Lower leg skin (tissue), 4 donors: ENCODE results near the gene VWDE. TPM values are rescaled to one million over a fixed set of nuclear protein-coding genes. Genes with fewer than 3 reads are reported as not detected.

ENCODE experiments used
- DNase-seq, 2 donors: peaks; one replicate each; pipeline ENCODE4 v3.0.0-alpha.2; 2019; ENCODE audit warnings: low spot score in 2 of 2
- H3K4me3 ChIP-seq: fragments of 200-600 bp; sonication (generic); 2 replicates; pipeline ENCODE4 v1.5.1; 2017; ENCODE audit warnings: mild to moderate bottlenecking, low read depth; ENCODE audit not compliant: poor library complexity, severe bottlenecking
- POLR2A ChIP-seq, 2 donors: fragments of 450-650 bp; IDR thresholded peaks; one replicate each; pipeline ENCODE4 v1.6.1; 2016 to 2017; ENCODE audit warnings: antibody characterized with exemption in 2 of 2, mild to moderate bottlenecking in 1 of 2, moderate library complexity in 1 of 2
- WGBS, 2 donors: methylation state at CpG; one replicate each; pipeline ENCODE4 v1.1.5; 2018; 5-methylcytosine and 5-hydroxymethylcytosine counted together
- intact Hi-C: fragments of 100-400 bp; cut with DNase I; formaldehyde crosslinking; loops from one replicate; pipeline ENCODE4 v1.15.0; 2023; ENCODE audit warnings: low total_unique reads
- total RNA-seq, 4 donors: library from RNA; depleted of rRNA; stranded (reverse); fragments of >200 nt; gene quantifications; one replicate each; pipeline ENCODE4 v1.1.0, GENCODE V29; 2016
- TF ChIP-seq, protein P1 (sequence below), 3 donors: fragments of 450-650 bp; IDR thresholded peaks; one replicate each; pipeline ENCODE4 v1.5.1; 2016; ENCODE audit warnings: antibody characterized with exemption in 3 of 3, mild to moderate bottlenecking in 3 of 3, moderate library complexity in 2 of 3

VWDE gene
- total RNA-seq, 4 donors from 2014 or later, result 0.05 to 0.32 (median 0.19) TPM; not detected in 1

DNA sequence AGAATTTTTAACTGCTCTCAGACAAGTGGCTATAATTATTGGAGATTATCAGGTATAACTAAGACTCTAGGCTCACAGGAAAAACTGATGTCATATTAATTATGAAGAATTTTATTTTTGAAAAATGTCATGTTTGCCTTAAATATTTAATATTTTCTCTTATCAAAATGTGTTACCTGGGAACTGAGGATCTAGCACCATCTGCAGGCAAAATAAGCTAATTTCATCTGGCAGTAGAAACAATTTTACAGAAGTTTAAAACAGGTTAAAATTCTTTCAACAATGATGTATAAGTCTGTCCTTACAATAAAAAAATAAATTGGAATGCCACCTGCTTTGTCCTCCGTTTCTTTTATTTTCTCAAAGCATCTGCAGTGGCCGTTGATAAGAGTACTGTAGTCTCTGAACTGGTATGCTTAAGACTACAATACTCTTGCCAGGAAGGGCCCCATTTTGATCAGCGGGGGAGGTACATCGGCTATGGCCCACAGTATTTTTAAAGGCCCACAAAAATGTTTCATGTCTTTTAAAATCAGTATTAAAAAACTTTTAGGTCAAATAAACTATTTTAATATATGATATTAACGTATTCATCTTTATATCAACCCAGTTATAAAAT is 81.3 kb downstream of the VWDE start:
- 61 to 63% methylated on average over 5 of the region's 5 CpGs for WGBS, 2 donors
- H3K4me3 ChIP-seq, result no peak overlapping the region
- no peak for DNase-seq
- TF ChIP-seq POLR2A (IDR thresholded peaks at IDR 0.05), result no peak
- TF ChIP-seq, protein P1, sequence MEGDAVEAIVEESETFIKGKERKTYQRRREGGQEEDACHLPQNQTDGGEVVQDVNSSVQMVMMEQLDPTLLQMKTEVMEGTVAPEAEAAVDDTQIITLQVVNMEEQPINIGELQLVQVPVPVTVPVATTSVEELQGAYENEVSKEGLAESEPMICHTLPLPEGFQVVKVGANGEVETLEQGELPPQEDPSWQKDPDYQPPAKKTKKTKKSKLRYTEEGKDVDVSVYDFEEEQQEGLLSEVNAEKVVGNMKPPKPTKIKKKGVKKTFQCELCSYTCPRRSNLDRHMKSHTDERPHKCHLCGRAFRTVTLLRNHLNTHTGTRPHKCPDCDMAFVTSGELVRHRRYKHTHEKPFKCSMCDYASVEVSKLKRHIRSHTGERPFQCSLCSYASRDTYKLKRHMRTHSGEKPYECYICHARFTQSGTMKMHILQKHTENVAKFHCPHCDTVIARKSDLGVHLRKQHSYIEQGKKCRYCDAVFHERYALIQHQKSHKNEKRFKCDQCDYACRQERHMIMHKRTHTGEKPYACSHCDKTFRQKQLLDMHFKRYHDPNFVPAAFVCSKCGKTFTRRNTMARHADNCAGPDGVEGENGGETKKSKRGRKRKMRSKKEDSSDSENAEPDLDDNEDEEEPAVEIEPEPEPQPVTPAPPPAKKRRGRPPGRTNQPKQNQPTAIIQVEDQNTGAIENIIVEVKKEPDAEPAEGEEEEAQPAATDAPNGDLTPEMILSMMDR (IDR thresholded peaks at IDR 0.05), result no peak
- intact Hi-C loops, result loop anchor here (10.0 kb wide), 1 partner anchor 258 kb away; no protein-coding TSS in a partner anchor

DNA sequence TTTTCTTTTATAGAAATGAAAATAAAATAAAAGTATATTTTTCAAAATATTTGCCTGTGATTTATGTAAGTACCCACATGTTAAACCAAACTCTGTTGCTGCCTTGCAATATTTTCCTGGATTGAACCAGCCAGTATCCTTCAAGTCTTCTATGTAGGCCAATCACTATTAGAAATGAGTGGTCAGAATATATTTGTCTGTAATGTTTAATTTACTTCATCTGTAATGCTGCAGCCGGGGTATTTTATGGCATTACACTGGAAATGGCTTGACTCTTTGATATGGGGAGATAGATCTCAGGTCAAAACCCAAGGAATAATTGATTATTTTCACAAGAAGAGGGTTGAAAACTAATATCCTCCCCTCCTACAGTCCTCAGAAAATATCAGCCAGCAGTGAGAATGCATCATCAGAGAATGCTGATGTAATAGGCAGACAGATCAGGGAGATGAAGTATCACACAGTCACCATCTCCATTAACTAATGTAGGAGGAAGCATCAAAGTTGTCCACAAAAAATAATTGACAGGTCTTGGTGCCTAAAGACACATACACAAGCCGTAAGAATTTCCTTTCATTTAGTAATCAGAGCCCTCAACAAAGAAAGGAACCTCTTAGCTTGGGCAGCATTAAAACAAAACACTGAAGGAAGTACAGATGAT is 82.5 kb downstream of the VWDE start:
- intact Hi-C loops, result loop anchor here (10.0 kb wide), 1 partner anchor 256 kb away; no protein-coding TSS in a partner anchor
- H3K4me3 ChIP-seq, result no peak overlapping the region
- DNase-seq, result no peak
- 81 to 91% methylated on average over 2 of the region's 2 CpGs for WGBS, 2 donors
- TF ChIP-seq POLR2A (IDR thresholded peaks at IDR 0.05), result no peak
- TF ChIP-seq, protein P1 (IDR thresholded peaks at IDR 0.05), result no peak

DNA sequence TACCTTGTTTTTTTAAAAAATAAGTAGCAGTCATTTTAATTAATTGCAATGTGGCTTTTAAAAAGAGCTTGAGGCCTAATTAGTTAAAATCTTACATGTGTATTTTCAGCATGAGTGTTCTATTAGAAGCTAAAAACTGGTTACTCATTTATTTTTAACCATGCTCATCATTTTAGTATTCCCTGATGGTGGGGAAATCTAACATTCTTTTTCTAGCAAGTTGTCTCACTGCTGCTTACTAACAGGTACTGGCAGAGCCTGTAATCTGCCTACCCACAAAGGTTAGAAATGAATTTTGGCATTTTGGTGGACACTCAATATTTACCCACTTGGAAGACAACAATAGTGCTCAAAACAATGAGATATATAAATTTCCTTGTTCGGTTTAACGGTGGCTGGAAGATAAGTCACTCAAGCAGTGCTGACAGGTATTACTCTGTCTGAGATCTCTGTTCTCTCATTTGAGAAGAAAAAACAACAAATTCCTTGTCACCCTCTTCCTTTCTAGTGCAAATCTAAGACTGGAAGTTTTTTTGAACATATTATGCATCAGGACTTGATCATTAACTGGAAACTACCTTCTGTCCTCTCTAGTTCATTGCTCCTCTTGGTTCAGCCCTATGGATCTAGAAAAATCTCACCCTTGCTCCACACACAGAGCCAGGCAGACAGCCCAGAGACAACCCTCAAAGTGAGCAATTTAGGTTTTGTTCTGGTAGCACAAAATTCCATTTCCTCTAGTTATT is 83.3 kb downstream of the VWDE start:
- 75 to 88% methylated on average over 2 of the region's 2 CpGs for WGBS, 2 donors
- intact Hi-C loops, result loop anchor here (10.0 kb wide), 1 partner anchor 256 kb away; no protein-coding TSS in a partner anchor
- no peak overlapping the region for H3K4me3 ChIP-seq
- no peak for DNase-seq
- TF ChIP-seq, protein P1 (IDR thresholded peaks at IDR 0.05), result no peak
- no peak for TF ChIP-seq POLR2A (IDR thresholded peaks at IDR 0.05)

DNA sequence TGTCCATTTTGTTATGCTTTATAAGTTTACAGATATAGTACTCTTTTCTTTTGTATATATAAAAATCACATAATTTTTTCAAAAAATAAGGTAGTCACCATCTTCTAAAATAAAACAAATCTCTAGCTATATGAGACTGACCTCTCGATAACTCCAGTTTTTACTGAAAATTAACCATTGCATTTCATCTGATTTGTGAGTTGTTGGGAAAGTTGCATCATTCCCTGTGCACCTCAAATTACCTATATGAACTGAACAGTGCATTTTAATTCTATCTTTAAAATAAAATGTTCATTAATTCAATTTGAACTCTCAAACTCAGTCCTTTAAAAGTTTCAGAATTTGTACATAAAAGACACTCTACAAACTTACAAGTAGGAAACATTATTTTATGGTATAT is 86.0 kb downstream of the VWDE start:
- DNase-seq, result no peak
- TF ChIP-seq, protein P1 (IDR thresholded peaks at IDR 0.05), result no peak
- no peak for TF ChIP-seq POLR2A (IDR thresholded peaks at IDR 0.05)
- no peak overlapping the region for H3K4me3 ChIP-seq
- WGBS, 2 donors, result 97 to 98% methylated on average over 1 of the region's 1 CpG
- intact Hi-C loops, result no loop called here

DNA sequence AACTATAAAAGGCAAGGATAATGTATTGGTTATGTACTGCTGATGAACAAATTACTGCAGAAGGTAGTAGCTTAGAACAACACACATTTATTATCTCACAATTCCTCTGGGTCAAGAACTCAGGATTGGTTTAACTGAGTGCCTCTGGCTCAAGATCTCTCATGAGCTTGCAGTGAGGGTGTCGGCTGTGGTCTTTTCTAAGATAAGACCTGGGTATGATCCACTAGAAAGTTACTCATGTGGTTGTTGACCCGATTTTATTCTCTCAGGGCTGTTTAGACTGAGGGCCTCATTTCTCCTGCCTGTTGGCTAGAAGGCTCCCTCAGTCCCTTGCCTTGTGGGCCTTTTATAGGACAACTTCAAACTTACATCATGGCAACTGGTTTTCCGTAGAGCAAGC is 86.7 kb downstream of the VWDE start:
- 85 to 89% methylated on average over 3 of the region's 3 CpGs for WGBS, 2 donors
- no peak for TF ChIP-seq POLR2A (IDR thresholded peaks at IDR 0.05)
- TF ChIP-seq, protein P1 (IDR thresholded peaks at IDR 0.05), result no peak
- intact Hi-C loops, result no loop called here
- DNase-seq, result no peak
- H3K4me3 ChIP-seq, result no peak overlapping the region
